ENCODE measurements around the gene CD300A. TPM values are rescaled to one million over a fixed set of nuclear protein-coding genes. Genes with fewer than 3 reads are reported as not detected.
"Not testable (repeated sequence)": the region's sequence is repeated elsewhere in the genome, so short reads cannot be mapped to it uniquely, and the experiment has no call there.

Gene CD300A
- total RNA-seq, 1 donor from 2014 or later: not detected

DNA sequence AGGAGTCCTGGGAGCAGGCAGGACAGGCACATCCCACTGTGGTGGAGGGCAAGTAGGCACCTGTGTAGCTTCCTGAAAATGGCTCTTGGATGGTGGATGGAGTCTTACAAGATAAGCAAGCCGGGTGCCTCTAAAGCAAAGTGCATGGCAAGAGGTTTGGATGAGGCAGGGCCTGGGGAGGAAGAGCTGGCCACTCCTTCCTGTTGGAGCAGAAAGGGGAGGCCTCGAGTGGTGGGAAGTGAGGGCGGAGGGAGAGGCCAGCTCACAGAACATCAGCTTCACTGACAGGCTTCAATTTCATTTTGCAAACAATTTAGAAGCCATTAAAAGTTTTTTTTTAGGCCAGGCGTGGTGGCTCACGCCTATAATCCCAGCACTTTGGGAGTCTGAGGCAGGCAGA lies 31.0 kb downstream of the CD300A start:
- no peaks in the 10 kb centered on the region for H3K4me1 Mint-ChIP-seq (ENCODE audit: low read depth)

DNA sequence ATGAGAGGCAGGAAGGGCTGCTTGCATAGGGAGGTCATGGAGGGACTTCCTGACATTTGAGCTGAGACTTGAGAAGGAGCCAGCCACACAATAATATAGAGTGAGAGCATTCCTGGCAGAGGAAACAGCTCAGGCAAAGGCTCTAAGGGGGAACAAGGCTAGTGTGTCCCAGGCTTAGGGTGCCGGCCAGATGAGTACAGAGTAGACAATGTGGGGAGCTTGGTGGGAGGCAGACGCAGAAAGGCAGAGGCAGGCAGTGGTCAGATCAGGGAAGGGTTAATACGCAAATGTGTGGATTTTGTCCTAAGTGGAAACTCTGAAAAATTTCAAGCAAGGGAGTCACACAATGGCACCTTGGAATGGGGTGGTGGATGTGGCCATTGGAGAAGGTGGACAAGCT lies 33.6 kb downstream of the CD300A start:
- no peaks in the 10 kb centered on the region for H3K9me3 Mint-ChIP-seq (ENCODE audit: low read depth)
- no peak overlapping the region for H3K4me3 Mint-ChIP-seq (ENCODE audit: unreplicated experiment)
- no peaks in the 10 kb centered on the region for H3K4me1 Mint-ChIP-seq (ENCODE audit: low read depth)
- no peak overlapping the region for H3K27ac Mint-ChIP-seq (ENCODE audit: unreplicated experiment)
- no peak for DNase-seq (ENCODE audit: low spot score)
- peaks cover 31% of the 10 kb centered on the region for H3K27me3 Mint-ChIP-seq (ENCODE audit: low read depth)
- TF ChIP-seq, protein P1, sequence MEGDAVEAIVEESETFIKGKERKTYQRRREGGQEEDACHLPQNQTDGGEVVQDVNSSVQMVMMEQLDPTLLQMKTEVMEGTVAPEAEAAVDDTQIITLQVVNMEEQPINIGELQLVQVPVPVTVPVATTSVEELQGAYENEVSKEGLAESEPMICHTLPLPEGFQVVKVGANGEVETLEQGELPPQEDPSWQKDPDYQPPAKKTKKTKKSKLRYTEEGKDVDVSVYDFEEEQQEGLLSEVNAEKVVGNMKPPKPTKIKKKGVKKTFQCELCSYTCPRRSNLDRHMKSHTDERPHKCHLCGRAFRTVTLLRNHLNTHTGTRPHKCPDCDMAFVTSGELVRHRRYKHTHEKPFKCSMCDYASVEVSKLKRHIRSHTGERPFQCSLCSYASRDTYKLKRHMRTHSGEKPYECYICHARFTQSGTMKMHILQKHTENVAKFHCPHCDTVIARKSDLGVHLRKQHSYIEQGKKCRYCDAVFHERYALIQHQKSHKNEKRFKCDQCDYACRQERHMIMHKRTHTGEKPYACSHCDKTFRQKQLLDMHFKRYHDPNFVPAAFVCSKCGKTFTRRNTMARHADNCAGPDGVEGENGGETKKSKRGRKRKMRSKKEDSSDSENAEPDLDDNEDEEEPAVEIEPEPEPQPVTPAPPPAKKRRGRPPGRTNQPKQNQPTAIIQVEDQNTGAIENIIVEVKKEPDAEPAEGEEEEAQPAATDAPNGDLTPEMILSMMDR (IDR thresholded peaks at IDR 0.05): no peak
- no peaks in the 10 kb centered on the region for H3K36me3 Mint-ChIP-seq (ENCODE audit: low read depth)

More for the DNA sequence above, 31.0 kb downstream of the CD300A start:
- H3K27me3 Mint-ChIP-seq (ENCODE audit: low read depth): peaks cover 40% of the 10 kb centered on the region
- H3K9me3 Mint-ChIP-seq (ENCODE audit: low read depth): no peaks in the 10 kb centered on the region
- H3K27ac Mint-ChIP-seq (ENCODE audit: unreplicated experiment): no peak overlapping the region
- TF ChIP-seq, protein P1 (IDR thresholded peaks at IDR 0.05): no peak
- no peak overlapping the region for H3K4me3 Mint-ChIP-seq (ENCODE audit: unreplicated experiment)
- DNase-seq (ENCODE audit: low spot score): no peak
- H3K36me3 Mint-ChIP-seq (ENCODE audit: low read depth): no peaks in the 10 kb centered on the region

DNA sequence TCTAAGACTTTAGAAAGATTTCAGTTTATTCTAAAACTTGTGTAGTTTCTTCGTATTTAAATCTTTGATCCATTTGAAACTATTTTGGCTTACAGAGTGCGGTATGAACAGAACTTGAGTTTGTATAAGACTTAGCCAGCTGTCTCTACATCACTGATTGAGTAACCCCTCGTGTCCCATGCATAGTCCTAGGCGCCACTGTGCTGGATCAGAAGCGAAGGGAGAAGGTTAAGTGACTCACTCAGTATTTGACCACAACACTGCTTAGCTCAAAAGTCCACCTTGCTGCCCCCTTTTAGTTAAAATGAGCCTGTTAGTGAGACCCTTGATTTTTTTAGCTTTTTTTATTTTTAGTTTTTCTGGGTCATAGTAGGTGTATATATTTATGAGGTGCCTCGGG lies 36.4 kb downstream of the CD300A start:
- TF ChIP-seq, protein P1 (IDR thresholded peaks at IDR 0.05): no peak
- DNase-seq (ENCODE audit: low spot score): no peak
- H3K4me1 Mint-ChIP-seq (ENCODE audit: low read depth): no peaks in the 10 kb centered on the region
- H3K27ac Mint-ChIP-seq (ENCODE audit: unreplicated experiment): no peak overlapping the region
- H3K4me3 Mint-ChIP-seq (ENCODE audit: unreplicated experiment): no peak overlapping the region
- no peaks in the 10 kb centered on the region for H3K36me3 Mint-ChIP-seq (ENCODE audit: low read depth)
- no peaks in the 10 kb centered on the region for H3K9me3 Mint-ChIP-seq (ENCODE audit: low read depth)
- H3K27me3 Mint-ChIP-seq (ENCODE audit: low read depth): peaks cover 32% of the 10 kb centered on the region

DNA sequence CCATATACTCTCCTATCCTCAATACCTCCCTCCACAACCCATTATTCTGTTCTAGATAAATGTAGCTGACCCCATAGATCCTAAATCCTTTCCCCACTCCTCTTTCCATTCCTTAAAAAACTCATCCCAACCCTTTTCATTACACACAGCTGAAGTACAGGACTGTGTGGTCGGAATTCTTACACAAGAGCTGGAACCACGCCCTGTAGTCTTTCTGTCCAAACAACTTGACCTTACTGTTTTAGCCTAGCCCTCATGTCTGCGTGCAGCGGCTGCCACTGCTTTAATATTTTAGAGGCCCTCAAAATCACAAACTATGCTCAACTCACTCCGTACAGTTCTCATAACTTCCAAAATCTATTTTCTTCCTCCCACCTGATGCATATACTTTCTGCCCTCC lies 37.5 kb downstream of the CD300A start:
- not testable (repeated sequence) for DNase-seq (ENCODE audit: low spot score); H3K9me3 Mint-ChIP-seq (ENCODE audit: low read depth); H3K4me3 Mint-ChIP-seq (ENCODE audit: unreplicated experiment); H3K4me1 Mint-ChIP-seq (ENCODE audit: low read depth); H3K27ac Mint-ChIP-seq (ENCODE audit: unreplicated experiment); H3K36me3 Mint-ChIP-seq (ENCODE audit: low read depth)
- H3K27me3 Mint-ChIP-seq (ENCODE audit: low read depth): peaks cover 34% of the 10 kb centered on the region

DNA sequence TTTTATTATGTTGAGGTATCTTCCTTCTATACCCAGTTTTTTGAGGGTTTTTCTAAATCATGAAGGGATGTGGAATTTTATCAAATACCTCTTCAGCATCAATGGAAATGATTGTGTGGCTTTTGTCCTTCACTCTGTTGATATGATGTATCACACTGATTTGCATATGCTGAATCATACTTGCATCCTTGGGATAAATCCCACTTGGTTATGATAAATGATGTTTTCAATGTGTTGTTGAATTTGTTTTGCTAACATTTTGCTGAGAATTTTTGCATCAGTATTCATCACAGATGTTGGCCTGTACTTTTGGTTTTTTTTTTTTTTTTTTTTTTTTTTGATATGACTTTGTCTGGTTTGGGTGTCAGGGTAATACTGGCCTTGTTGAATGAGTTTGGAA lies 41.7 kb downstream of the CD300A start:
- Mint-ChIP-seq H3K27me3 (ENCODE audit: low read depth) (peaks cover 30% of the 10 kb centered on the region), H3K27ac (ENCODE audit: unreplicated experiment) (no peak overlapping the region), H3K4me3 (ENCODE audit: unreplicated experiment) (no peak overlapping the region), H3K36me3 (ENCODE audit: low read depth) (no peaks in the 10 kb centered on the region), H3K9me3 (ENCODE audit: low read depth) (peaks cover 5% of the 10 kb centered on the region), H3K4me1 (ENCODE audit: low read depth) (peaks cover 6% of the 10 kb centered on the region)
- DNase-seq (ENCODE audit: low spot score): no peak
- TF ChIP-seq, protein P1 (IDR thresholded peaks at IDR 0.05): no peak

DNA sequence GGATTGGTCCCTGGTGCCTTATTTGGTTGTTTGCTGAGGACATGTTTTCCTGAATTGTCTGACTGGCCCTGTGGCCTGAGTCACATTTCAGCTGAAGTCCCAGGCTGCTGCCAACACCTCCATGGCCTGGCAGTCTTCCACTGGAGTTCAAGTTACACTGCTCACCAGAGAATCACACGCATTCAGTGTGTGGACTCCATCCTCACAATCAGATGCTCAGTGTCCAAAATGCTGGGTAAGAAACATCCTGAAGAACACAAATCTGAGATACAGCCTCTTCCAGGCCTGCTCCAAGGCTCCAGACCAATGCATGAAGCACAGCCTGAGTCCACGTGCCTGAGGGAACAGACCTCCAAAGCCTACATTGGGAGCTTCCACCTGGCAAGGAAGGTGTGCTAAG lies 45.6 kb downstream of the CD300A start:
- Mint-ChIP-seq H3K4me3 (ENCODE audit: unreplicated experiment) (no peak overlapping the region), H3K9me3 (ENCODE audit: low read depth) (peaks cover 16% of the 10 kb centered on the region), H3K27ac (ENCODE audit: unreplicated experiment) (no peak overlapping the region), H3K27me3 (ENCODE audit: low read depth) (peaks cover 40% of the 10 kb centered on the region), H3K36me3 (ENCODE audit: low read depth) (peaks cover 6% of the 10 kb centered on the region), H3K4me1 (ENCODE audit: low read depth) (peaks cover 6% of the 10 kb centered on the region)
- DNase-seq (ENCODE audit: low spot score): no peak
- TF ChIP-seq, protein P1 (IDR thresholded peaks at IDR 0.05): no peak

Data from chondrocyte (in vitro differentiated cells).